ENCODE measurements around the gene STX10. TPM values are rescaled to one million over a fixed set of nuclear protein-coding genes. Genes with fewer than 3 reads are reported as not detected.

STX10 gene
- total and polyA plus RNA-seq, 9 of the 15 experiments (the other 6 are each of a cell fraction or from before 2014, with no cell fraction given), result 0.51 to 66.3 (median 31.0) TPM

DNA sequence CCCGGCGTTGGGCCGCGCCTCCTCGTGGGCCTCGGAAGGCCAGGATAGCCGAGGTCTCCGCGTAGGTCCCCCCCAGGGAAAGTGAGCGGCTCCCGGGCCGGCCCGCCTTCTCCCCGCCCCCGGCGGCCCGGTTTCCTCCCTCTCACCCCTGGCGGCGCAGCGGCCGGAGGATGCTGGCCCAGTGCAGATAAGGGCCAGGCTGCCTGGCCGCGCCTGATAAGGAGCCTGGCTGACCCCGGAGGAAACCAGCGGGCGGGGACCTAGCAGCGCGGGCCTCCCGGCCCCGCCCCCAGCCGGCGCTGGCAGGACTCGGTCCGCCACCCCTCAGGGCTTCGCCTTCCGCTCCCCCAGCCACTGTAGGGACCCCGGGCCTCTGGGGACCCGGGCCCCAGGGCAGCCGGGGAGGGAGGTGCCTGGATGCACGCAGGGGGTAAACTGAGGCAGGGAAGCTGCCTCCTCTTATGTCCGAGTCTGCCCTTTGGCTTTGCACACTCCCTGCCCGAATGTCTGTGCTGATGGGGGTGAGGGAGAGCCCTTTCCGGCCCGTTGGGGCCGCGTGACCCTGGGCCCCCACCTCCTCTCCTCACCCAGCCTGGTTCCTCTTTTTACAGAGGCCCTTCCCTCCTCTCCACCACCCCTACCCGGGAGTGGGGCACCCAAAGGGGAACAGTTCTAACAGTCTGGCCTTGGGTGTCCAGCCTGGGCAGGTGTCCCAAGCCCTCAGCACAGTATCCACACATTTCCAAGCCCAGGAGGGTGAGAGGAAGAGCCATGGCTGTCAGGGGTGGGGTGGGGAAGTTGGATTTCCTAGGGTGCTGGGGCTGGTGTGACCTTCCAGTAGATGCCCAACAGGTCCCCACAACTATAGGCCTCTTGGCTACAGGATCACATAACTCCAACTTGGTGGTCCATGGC, 47.3 kb downstream of the STX10 start, which contains the start of gene LYL1 (continued):
- TF ChIP-seq, protein P1, sequence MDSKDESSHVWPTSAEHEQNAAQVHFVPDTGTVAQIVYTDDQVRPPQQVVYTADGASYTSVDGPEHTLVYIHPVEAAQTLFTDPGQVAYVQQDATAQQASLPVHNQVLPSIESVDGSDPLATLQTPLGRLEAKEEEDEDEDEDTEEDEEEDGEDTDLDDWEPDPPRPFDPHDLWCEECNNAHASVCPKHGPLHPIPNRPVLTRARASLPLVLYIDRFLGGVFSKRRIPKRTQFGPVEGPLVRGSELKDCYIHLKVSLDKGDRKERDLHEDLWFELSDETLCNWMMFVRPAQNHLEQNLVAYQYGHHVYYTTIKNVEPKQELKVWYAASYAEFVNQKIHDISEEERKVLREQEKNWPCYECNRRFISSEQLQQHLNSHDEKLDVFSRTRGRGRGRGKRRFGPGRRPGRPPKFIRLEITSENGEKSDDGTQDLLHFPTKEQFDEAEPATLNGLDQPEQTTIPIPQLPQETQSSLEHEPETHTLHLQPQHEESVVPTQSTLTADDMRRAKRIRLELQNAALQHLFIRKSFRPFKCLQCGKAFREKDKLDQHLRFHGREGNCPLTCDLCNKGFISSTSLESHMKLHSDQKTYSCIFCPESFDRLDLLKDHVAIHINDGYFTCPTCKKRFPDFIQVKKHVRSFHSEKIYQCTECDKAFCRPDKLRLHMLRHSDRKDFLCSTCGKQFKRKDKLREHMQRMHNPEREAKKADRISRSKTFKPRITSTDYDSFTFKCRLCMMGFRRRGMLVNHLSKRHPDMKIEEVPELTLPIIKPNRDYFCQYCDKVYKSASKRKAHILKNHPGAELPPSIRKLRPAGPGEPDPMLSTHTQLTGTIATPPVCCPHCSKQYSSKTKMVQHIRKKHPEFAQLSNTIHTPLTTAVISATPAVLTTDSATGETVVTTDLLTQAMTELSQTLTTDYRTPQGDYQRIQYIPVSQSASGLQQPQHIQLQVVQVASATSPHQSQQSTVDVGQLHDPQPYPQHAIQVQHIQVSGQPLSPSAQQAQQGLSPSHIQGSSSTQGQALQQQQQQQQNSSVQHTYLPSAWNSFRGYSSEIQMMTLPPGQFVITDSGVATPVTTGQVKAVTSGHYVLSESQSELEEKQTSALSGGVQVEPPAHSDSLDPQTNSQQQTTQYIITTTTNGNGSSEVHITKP (IDR thresholded peaks at IDR 0.05; ENCODE audit: partially characterized antibody), result peak; percentile 98
- 0 out of 2 replicates have a peak, but pooled peaks have one; percentile 59 for TF ChIP-seq ZNF212 (CRISPR knock-in tag; IDR thresholded peaks at IDR 0.05)
- peak; percentile 78 to 81 for TF ChIP-seq NRF1 (conservative IDR thresholded peaks at IDR 0.05 in 1 of 2, IDR thresholded peaks at IDR 0.05 in 1 of 2)
- peak; percentile 88 for TF ChIP-seq MBD2 (IDR thresholded peaks at IDR 0.05; ENCODE audit: borderline replicate concordance, low read depth)
- TF ChIP-seq, protein P2, sequence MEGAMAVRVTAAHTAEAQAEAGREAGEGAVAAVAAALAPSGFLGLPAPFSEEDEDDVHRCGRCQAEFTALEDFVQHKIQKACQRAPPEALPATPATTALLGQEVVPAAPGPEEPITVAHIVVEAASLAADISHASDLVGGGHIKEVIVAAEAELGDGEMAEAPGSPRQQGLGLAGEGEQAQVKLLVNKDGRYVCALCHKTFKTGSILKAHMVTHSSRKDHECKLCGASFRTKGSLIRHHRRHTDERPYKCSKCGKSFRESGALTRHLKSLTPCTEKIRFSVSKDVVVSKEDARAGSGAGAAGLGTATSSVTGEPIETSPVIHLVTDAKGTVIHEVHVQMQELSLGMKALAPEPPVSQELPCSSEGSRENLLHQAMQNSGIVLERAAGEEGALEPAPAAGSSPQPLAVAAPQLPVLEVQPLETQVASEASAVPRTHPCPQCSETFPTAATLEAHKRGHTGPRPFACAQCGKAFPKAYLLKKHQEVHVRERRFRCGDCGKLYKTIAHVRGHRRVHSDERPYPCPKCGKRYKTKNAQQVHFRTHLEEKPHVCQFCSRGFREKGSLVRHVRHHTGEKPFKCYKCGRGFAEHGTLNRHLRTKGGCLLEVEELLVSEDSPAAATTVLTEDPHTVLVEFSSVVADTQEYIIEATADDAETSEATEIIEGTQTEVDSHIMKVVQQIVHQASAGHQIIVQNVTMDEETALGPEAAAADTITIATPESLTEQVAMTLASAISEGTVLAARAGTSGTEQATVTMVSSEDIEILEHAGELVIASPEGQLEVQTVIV (CRISPR knock-in tag; IDR thresholded peaks at IDR 0.05; ENCODE audit: borderline replicate concordance), result no peak
- TF ChIP-seq CCAR2 (IDR thresholded peaks at IDR 0.05; ENCODE audit: low read depth, low read length), result no peak
- peak; percentile 98 for TF ChIP-seq PCBP1 (IDR thresholded peaks at IDR 0.05; ENCODE audit: low read depth, low read length, poor library complexity, severe bottlenecking)
- no peak for TF ChIP-seq ZNF140 (CRISPR knock-in tag; IDR thresholded peaks at IDR 0.05)
- peak; percentile 100 for TF ChIP-seq CCNT2 (IDR thresholded peaks at IDR 0.05; ENCODE audit: borderline replicate concordance, extremely low read depth, insufficient read length, low read depth, low read length)
- no peak for TF ChIP-seq STAT5B (CRISPR knock-in tag; IDR thresholded peaks at IDR 0.05)
- TF ChIP-seq, protein P3, sequence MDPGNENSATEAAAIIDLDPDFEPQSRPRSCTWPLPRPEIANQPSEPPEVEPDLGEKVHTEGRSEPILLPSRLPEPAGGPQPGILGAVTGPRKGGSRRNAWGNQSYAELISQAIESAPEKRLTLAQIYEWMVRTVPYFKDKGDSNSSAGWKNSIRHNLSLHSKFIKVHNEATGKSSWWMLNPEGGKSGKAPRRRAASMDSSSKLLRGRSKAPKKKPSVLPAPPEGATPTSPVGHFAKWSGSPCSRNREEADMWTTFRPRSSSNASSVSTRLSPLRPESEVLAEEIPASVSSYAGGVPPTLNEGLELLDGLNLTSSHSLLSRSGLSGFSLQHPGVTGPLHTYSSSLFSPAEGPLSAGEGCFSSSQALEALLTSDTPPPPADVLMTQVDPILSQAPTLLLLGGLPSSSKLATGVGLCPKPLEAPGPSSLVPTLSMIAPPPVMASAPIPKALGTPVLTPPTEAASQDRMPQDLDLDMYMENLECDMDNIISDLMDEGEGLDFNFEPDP (CRISPR knock-in tag; IDR thresholded peaks at IDR 0.05), result no peak
- TF ChIP-seq ZNF586 (CRISPR knock-in tag; conservative IDR thresholded peaks at IDR 0.05), result no peak
- TF ChIP-seq, protein P4, sequence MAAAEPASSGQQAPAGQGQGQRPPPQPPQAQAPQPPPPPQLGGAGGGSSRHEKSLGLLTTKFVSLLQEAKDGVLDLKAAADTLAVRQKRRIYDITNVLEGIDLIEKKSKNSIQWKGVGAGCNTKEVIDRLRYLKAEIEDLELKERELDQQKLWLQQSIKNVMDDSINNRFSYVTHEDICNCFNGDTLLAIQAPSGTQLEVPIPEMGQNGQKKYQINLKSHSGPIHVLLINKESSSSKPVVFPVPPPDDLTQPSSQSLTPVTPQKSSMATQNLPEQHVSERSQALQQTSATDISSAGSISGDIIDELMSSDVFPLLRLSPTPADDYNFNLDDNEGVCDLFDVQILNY (CRISPR knock-in tag; IDR thresholded peaks at IDR 0.05), result no peak
- TF ChIP-seq PHF20 (IDR thresholded peaks at IDR 0.05; ENCODE audit: partially characterized antibody), result peak; percentile 42
- TF ChIP-seq, protein P5, sequence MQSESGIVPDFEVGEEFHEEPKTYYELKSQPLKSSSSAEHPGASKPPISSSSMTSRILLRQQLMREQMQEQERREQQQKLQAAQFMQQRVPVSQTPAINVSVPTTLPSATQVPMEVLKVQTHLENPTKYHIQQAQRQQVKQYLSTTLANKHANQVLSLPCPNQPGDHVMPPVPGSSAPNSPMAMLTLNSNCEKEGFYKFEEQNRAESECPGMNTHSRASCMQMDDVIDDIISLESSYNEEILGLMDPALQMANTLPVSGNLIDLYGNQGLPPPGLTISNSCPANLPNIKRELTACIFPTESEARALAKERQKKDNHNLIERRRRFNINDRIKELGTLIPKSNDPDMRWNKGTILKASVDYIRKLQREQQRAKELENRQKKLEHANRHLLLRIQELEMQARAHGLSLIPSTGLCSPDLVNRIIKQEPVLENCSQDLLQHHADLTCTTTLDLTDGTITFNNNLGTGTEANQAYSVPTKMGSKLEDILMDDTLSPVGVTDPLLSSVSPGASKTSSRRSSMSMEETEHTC (IDR thresholded peaks at IDR 0.05), result peak; percentile 96
- TF ChIP-seq CHCHD3 (CRISPR knock-in tag; IDR thresholded peaks at IDR 0.05), result no peak
- no peak for TF ChIP-seq ZNF133 (CRISPR knock-in tag; IDR thresholded peaks at IDR 0.05)

All from K562 (cell line).